HepG2 (cell line): ENCODE measurements around the gene EBF3. TPM values are rescaled to one million over a fixed set of nuclear protein-coding genes. Genes with fewer than 3 reads are reported as not detected.

Experiments
- ATAC-seq: fragments of 200-7000 bp; cut with Tn5 transposase; 3 replicates; pipeline ENCODE4 v1.9.1; 2020; ENCODE audit warnings: mild to moderate bottlenecking, moderate library complexity
- BruUV-seq: library from RNA; stranded (reverse); fragments of 400-500 nt; replicated peaks from 2 replicates; lab custom pipeline; 2021; lab: Mats Ljungman, UMichigan
- CTCF ChIA-PET: fragments of 300-600 bp; formaldehyde crosslinking; extraction: SDS; loops from one replicate; lab custom pipeline; 2021; ENCODE audit warnings: low total read pairs, inconsistent platforms, low intra/inter-chr PET ratio; lab: Yijun Ruan, JAX
- POLR2A ChIA-PET: fragments of 350-600 bp; sonication (Branson Sonifier 250); formaldehyde crosslinking; loops from one replicate; lab custom pipeline; 2020; ENCODE audit warnings: antibody characterized with exemption, inconsistent platforms; lab: Yijun Ruan, JAX
- DNase-seq: peaks from one replicate; pipeline ENCODE4 v3.0.0-alpha.2; 2015; ENCODE audit warnings: low spot score
- FAIRE-seq: peaks from 3 replicates; lab custom pipeline; 2011; peaks lifted over from hg19 to GRCh38; lab: Jason Lieb, UNC
- H2AFZ ChIP-seq: one replicate; pipeline ENCODE4 v1.6.1; 2011; ENCODE audit warnings: low read length, inconsistent platforms
- H3K27ac ChIP-seq: fragments of 300-600 bp; 3 replicates; pipeline ENCODE4 v1.8.0; 2011; ENCODE audit warnings: mixed run types, mild to moderate bottlenecking, mixed read lengths, low read length, inconsistent platforms; ENCODE audit not compliant: insufficient read depth; ENCODE audit errors: extremely low read length
- H3K27me3 ChIP-seq, 2 experiments: fragments of 200-600 bp in 1 of 2; 2 replicates in 1 of 2; 3 replicates in 1 of 2; pipeline versions ENCODE4 v1.6.0 to v1.8.0; 2011; ENCODE audit warnings: low read length in 2 of 2, mild to moderate bottlenecking in 2 of 2, moderate library complexity in 2 of 2, inconsistent platforms in 1 of 2; ENCODE audit not compliant: insufficient read depth in 2 of 2, control insufficient read depth in 1 of 2
- H3K36me3 ChIP-seq, 2 experiments: fragments of 200-600 bp in 1 of 2; replicated peaks in 1 of 2; 2 replicates in 1 of 2; 3 replicates in 1 of 2; pipeline versions ENCODE4 v1.5.1 to v1.8.0; 2011; ENCODE audit warnings: low read length in 2 of 2, inconsistent platforms in 1 of 2; ENCODE audit not compliant: insufficient read depth in 2 of 2, control insufficient read depth in 1 of 2
- H3K4me1 ChIP-seq: 2 replicates; pipeline ENCODE4 v1.5.1; 2012; ENCODE audit warnings: low read length, inconsistent platforms; ENCODE audit not compliant: insufficient read depth
- H3K4me2 ChIP-seq: 2 replicates; pipeline ENCODE4 v1.6.0; 2011; ENCODE audit warnings: low read depth, low read length, inconsistent platforms
- H3K4me3 ChIP-seq, 3 experiments: fragments of 200-600 bp in 1 of 3; sonication (generic), shearing (Covaris generic) in 1 of 3; replicated peaks in 1 of 3; 2 replicates each; pipeline ENCODE4 v1.5.1; 2011 to 2016; ENCODE audit warnings: low read length in 3 of 3, inconsistent platforms in 2 of 3, low read depth in 2 of 3, mild to moderate bottlenecking in 2 of 3, control low read depth in 1 of 3, mixed read lengths in 1 of 3; ENCODE audit not compliant: insufficient read depth in 1 of 3
- H3K79me2 ChIP-seq: one replicate; pipeline ENCODE4 v1.6.1; 2011; ENCODE audit warnings: low read length, inconsistent platforms; ENCODE audit not compliant: insufficient read depth
- H3K9ac ChIP-seq: 2 replicates; pipeline ENCODE4 v1.6.0; 2011; ENCODE audit warnings: mild to moderate bottlenecking, low read depth, low read length, inconsistent platforms; ENCODE audit not compliant: insufficient read depth
- H3K9me3 ChIP-seq: 2 replicates; pipeline ENCODE4 v1.5.1; 2012; ENCODE audit warnings: mild to moderate bottlenecking, low read length
- H4K20me1 ChIP-seq: 2 replicates; pipeline ENCODE4 v1.6.0; 2011; ENCODE audit warnings: inconsistent platforms, mild to moderate bottlenecking, low read length, moderate library complexity; ENCODE audit not compliant: insufficient read depth
- ATF7 ChIP-seq, 2 experiments: fragments of 450-650 bp in 1 of 2; sonication (generic) in 1 of 2; formaldehyde crosslinking in 1 of 2; IDR thresholded peaks; 2 replicates each; pipeline versions ENCODE4 v1.4.0 to v1.6.1; 2016 to 2020; ENCODE audit warnings: antibody characterized with exemption in 1 of 2, mild to moderate bottlenecking in 1 of 2, missing genetic modification reagents in 1 of 2
- HNF4G ChIP-seq, 2 experiments: sonication (generic) in 1 of 2; formaldehyde crosslinking in 1 of 2; IDR thresholded peaks; 2 replicates each; pipeline versions ENCODE4 v1.4.0 to v1.6.1; 2011 to 2020; ENCODE audit warnings: borderline replicate concordance in 2 of 2, low read depth in 2 of 2, mild to moderate bottlenecking in 2 of 2, low read length in 1 of 2, missing genetic modification reagents in 1 of 2, moderate library complexity in 1 of 2
- NR2F1 ChIP-seq, 2 experiments: fragments of 450-650 bp in 1 of 2; formaldehyde crosslinking in 1 of 2; IDR thresholded peaks; 2 replicates each; pipeline versions ENCODE4 v1.5.0 to v1.6.1; 2016 to 2020; ENCODE audit warnings: mild to moderate bottlenecking in 1 of 2, missing compliant biosample characterization in 1 of 2, missing genetic modification reagents in 1 of 2, moderate library complexity in 1 of 2
- NR3C1 ChIP-seq: sonication (generic); formaldehyde crosslinking; IDR thresholded peaks from 2 replicates; pipeline ENCODE4 v1.4.0; 2020; ENCODE audit warnings: missing genetic modification reagents
- PCBP1 ChIP-seq: fragments of 200-400 bp; formaldehyde crosslinking; IDR thresholded peaks from 2 replicates; pipeline ENCODE4 v1.6.1; 2017; ENCODE audit warnings: mild to moderate bottlenecking, low read depth, low read length, borderline replicate concordance
- RXRA ChIP-seq: sonication (generic); formaldehyde crosslinking; IDR thresholded peaks from 2 replicates; pipeline ENCODE4 v1.5.1; 2020; ENCODE audit warnings: missing genetic modification reagents
- RXRB ChIP-seq: IDR thresholded peaks from 2 replicates; pipeline ENCODE4 v1.6.1; 2016; ENCODE audit warnings: borderline replicate concordance, missing genetic modification reagents, missing compliant biosample characterization
- SP4 ChIP-seq: sonication (generic); formaldehyde crosslinking; IDR thresholded peaks from 2 replicates; pipeline ENCODE4 v1.8.1; 2023; ENCODE audit warnings: mild to moderate bottlenecking, missing genetic modification reagents
- TCF12 ChIP-seq, 2 experiments: fragments of 450-650 bp in 1 of 2; sonication (generic) in 1 of 2; formaldehyde crosslinking in 1 of 2; IDR thresholded peaks; 2 replicates each; pipeline versions ENCODE4 v1.6.1 to v1.8.0; 2017 to 2022; ENCODE audit warnings: antibody characterized with exemption in 1 of 2, mild to moderate bottlenecking in 1 of 2, missing genetic modification reagents in 1 of 2, moderate library complexity in 1 of 2
- TRIM24 ChIP-seq: sonication (generic); formaldehyde crosslinking; IDR thresholded peaks from 2 replicates; pipeline ENCODE4 v1.8.0; 2022; ENCODE audit warnings: mild to moderate bottlenecking, missing genetic modification reagents
- ZKSCAN1 ChIP-seq: fragments of 150-350 bp; IDR thresholded peaks from 2 replicates; pipeline ENCODE4 v1.6.1; 2014; ENCODE audit warnings: low read length
- ZKSCAN5 ChIP-seq: sonication (generic); formaldehyde crosslinking; IDR thresholded peaks from 2 replicates; pipeline ENCODE4 v1.5.1; 2020; ENCODE audit warnings: mild to moderate bottlenecking, missing genetic modification reagents
- ZNF563 ChIP-seq: sonication (generic); formaldehyde crosslinking; IDR thresholded peaks from 2 replicates; pipeline ENCODE4 v1.8.0; 2022; ENCODE audit warnings: mild to moderate bottlenecking, moderate library complexity, missing genetic modification reagents
- ZNF614 ChIP-seq: IDR thresholded peaks from 2 replicates; pipeline ENCODE4 v1.6.1; 2018; ENCODE audit warnings: missing biosample characterization, missing genetic modification reagents, inconsistent platforms, borderline replicate concordance
- WGBS: methylation state at CpG from one replicate; pipeline ENCODE4 v1.1.6; 2017; ENCODE audit warnings: low lambda C conversion rate; 5-methylcytosine and 5-hydroxymethylcytosine counted together
- in situ Hi-C: cut with HindIII; loops from 2 replicates; pipeline ENCODE4 v1.10.0; 2017; ENCODE audit warnings: low pct_unique_long_range_greater_than_20kb; ENCODE audit not compliant: extremely low pct_ligation_motif_present
- intact Hi-C: fragments of 100-400 bp; cut with micrococcal nuclease; formaldehyde crosslinking; loops from one replicate; pipeline ENCODE4 v1.10.0; 2022; ENCODE audit not compliant: unreplicated experiment
- polyA plus RNA-seq, 8 experiments: library from polyadenylated mRNA; depleted of rRNA in 3 of 8; stranded (reverse) in 7 of 8; unstranded in 1 of 8; fragments of >200 nt; fragmentation: Illumina TruSeq in 4 of 8; extraction: Trizol in 4 of 8; gene quantifications; 2 replicates each; pipeline versions ENCODE4 v1.2.1 to v1.2.3, GENCODE V29; 2011 to 2016; ENCODE audit warnings: low read depth in 4 of 8, missing spikeins in 1 of 8, mixed read lengths in 1 of 8; ENCODE audit not compliant: insufficient read depth in 1 of 8
- total RNA-seq, 5 experiments: library from RNA; depleted of rRNA; stranded (reverse); fragments of >200 nt; fragmentation: Illumina TruSeq; extraction: Trizol; gene quantifications; 2 replicates each; pipeline ENCODE4 v1.2.3, GENCODE V29; 2016; ENCODE audit warnings: low read depth in 1 of 5

Gene EBF3
- total and polyA plus RNA-seq, 2 of the 13 experiments (the other 11 are each of a cell fraction or from before 2014, with no cell fraction given), result not detected

DNA sequence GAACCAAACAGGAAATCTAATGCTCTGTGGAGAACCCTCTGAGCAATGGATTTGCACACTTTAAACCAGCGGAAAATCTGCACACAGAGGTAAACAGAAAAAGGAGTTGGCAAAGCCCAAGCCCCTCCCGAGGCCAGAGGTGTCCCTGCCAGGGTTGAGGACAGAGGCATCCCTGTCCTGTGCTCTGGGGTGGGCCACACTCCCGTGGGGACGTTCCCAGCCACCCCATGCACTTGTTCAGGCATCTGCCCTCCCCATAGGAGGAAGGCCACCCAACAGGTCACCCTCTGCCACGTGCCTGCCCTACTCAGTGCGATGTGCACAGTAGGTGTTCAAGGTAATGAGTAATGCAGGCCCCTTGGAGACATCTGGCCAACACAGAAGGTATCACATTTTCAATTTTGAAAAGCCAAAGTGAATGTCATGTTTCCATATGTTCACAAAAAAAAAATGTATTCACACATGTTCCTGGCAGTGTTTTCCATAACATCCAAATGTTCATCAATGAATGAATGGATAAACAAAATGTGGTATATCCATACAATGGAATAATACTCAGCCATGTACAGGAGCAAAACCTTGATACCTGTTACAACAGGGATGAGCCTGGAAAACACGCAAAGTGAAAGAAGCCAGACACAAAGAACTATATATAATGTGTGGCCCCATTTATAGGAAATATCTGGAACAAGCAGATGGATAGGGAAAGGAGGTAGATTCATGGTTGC lies 108.1 kb downstream of the EBF3 start:
- ChIA-PET CTCF (no interaction called here), POLR2A (no interaction called here)
- H3K9ac ChIP-seq, result no peak overlapping the region
- intact Hi-C loops, result no loop called here
- BruUV-seq, result no TSS peak
- no peaks in the 10 kb centered on the region for H3K36me3 ChIP-seq
- in situ Hi-C loops, result no loop called here
- no peaks in the 10 kb centered on the region for H3K79me2 ChIP-seq
- H3K27ac ChIP-seq, result no peak overlapping the region
- no peak for DNase-seq
- H3K4me3 ChIP-seq, result no peak overlapping the region
- TF ChIP-seq HNF4G (IDR thresholded peaks at IDR 0.05; ENCODE audit: borderline replicate concordance, low read depth, low read length) (no peak), HNF4G (CRISPR knock-in tag; IDR thresholded peaks at IDR 0.05; ENCODE audit: borderline replicate concordance, low read depth) (no peak), ZKSCAN1 (0 out of 2 replicates have a peak, but pooled peaks have one; percentile 27)
- H4K20me1 ChIP-seq, result no peaks in the 10 kb centered on the region
- FAIRE-seq, result no peak
- no peak overlapping the region for H2AFZ ChIP-seq
- no peak overlapping the region for H3K4me2 ChIP-seq
- 23% methylated on average over 5 of the region's 7 CpGs for WGBS
- no peak for ATAC-seq
- peaks cover 11% of the 10 kb centered on the region for H3K4me1 ChIP-seq
- H3K9me3 ChIP-seq, result no peaks in the 10 kb centered on the region
- H3K27me3 ChIP-seq, result peaks cover 10 to 41% of the 10 kb centered on the region in 2 experiments; a peak in 4 of 5 replicates

DNA sequence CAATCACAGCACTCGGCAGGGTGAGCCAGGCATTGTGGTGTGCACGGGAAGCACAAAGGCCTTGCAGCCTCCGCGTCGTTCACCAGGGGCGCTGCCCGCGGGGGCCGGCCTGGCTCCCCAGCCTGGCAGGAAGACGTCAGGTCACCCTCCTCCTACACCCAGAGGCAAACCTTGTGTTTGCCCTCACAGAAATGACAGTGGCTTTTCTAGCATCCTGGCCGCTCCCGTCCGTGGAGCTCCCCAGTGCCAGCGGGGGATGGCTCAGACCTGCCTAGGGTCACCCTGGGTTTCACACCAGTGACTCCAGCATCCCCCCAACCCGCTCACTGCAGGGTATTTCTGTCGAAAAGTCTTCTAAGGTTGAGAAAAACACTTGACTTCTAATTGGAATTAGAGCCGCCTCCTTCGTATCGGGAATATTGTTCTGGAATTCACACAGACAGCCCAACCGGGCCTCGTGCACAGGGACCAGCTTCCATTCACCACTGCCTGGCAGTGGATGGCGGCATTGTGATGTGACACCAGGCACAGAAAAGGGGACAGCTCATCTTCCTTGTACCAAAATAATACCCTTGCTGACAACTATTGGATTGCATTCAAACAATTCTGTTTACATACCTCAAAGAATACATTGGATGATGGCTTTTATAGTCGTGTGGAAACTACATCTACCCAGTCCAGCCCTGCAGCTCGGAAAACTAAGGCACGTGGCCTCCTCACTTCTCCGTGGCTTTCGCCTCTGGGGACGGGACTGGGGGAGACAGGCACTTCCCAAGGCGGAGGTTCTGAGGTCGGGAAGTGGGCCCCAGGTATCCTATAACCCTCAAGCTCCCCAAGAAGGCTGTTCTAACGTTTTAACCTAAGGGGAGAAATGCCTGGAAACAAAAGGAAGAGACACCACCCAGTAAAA lies 109.0 kb downstream of the EBF3 start:
- no TSS peak for BruUV-seq
- peaks cover 9 to 47% of the 10 kb centered on the region in 2 experiments; a peak in 4 of 5 replicates for H3K27me3 ChIP-seq
- FAIRE-seq, result no peak

More for the DNA sequence above, 109.0 kb downstream of the EBF3 start:
- ATAC-seq, result no peak
- CTCF ChIA-PET, result no interaction called here
- H3K4me3 ChIP-seq, result no peak overlapping the region
- H3K27ac ChIP-seq, result no peak overlapping the region
- 48% methylated on average over 27 of the region's 31 CpGs for WGBS
- H3K4me1 ChIP-seq, result peaks cover 11% of the 10 kb centered on the region
- H3K4me2 ChIP-seq, result no peak overlapping the region
- H3K9ac ChIP-seq, result no peak overlapping the region
- in situ Hi-C loops (no loop called here), intact Hi-C loops (no loop called here)
- POLR2A ChIA-PET, result no interaction called here
- no peak for TF ChIP-seq NR2F1 (CRISPR knock-in tag; IDR thresholded peaks at IDR 0.05)
- TF ChIP-seq TRIM24 (CRISPR knock-in tag), result no peak
- no peak for TF ChIP-seq SP4 (CRISPR knock-in tag)
- no peak for TF ChIP-seq PCBP1
- TF ChIP-seq RXRB (CRISPR knock-in tag), result no peak
- no peak for TF ChIP-seq TCF12 (IDR thresholded peaks at IDR 0.05)
- TF ChIP-seq TCF12 (CRISPR knock-in tag; IDR thresholded peaks at IDR 0.05), result no peak
- no peak for TF ChIP-seq ZKSCAN5
- TF ChIP-seq NR3C1 (CRISPR knock-in tag), result no peak
- TF ChIP-seq ZNF614 (CRISPR knock-in tag), result no peak
- TF ChIP-seq ATF7 (IDR thresholded peaks at IDR 0.05), result no peak
- no peak for TF ChIP-seq ATF7 (CRISPR knock-in tag; IDR thresholded peaks at IDR 0.05)
- no peak for TF ChIP-seq RXRA (CRISPR knock-in tag)
- TF ChIP-seq ZNF563 (CRISPR knock-in tag), result no peak
- DNase-seq, result no peak
- H2AFZ ChIP-seq, result no peak overlapping the region
- H3K36me3 ChIP-seq, result no peaks in the 10 kb centered on the region
- no peaks in the 10 kb centered on the region for H4K20me1 ChIP-seq
- H3K9me3 ChIP-seq, result no peaks in the 10 kb centered on the region
- H3K79me2 ChIP-seq, result no peaks in the 10 kb centered on the region
